Chondrocyte (in vitro differentiated cells): Measurements from ENCODE around the gene C6orf62. TPM values are rescaled to one million over a fixed set of nuclear protein-coding genes. Genes with fewer than 3 reads are reported as not detected.
A peak's percentile ranks its signal among the peaks of the same experiment; 100 is the strongest.

Experiments used
- DNase-seq: peaks from one replicate; pipeline ENCODE4 v3.0.0; 2021; ENCODE audit warnings: mixed read lengths, low spot score
- H3K27ac Mint-ChIP-seq: one replicate; pipeline ENCODE4 v1.8.0; 2021; ENCODE audit warnings: mild to moderate bottlenecking, moderate library complexity, mixed read lengths; ENCODE audit not compliant: unreplicated experiment
- H3K27me3 Mint-ChIP-seq: 2 replicates; pipeline ENCODE4 v1.8.0; 2021; ENCODE audit warnings: low read depth, mixed read lengths
- H3K36me3 Mint-ChIP-seq: 2 replicates; pipeline ENCODE4 v1.8.0; 2021; ENCODE audit warnings: low read depth, mixed read lengths
- H3K4me1 Mint-ChIP-seq: 2 replicates; pipeline ENCODE4 v1.8.0; 2021; ENCODE audit warnings: low read depth, mild to moderate bottlenecking, mixed read lengths
- H3K4me3 Mint-ChIP-seq: one replicate; pipeline ENCODE4 v1.8.0; 2021; ENCODE audit warnings: mild to moderate bottlenecking, moderate library complexity, mixed read lengths; ENCODE audit not compliant: unreplicated experiment
- H3K9me3 Mint-ChIP-seq: 2 replicates; pipeline ENCODE4 v1.8.0; 2021; ENCODE audit warnings: low read depth, mixed read lengths
- total RNA-seq: library from RNA; stranded (reverse); gene quantifications from 3 replicates; pipeline ENCODE4 v1.2.1, GENCODE V29; 2021
- TF ChIP-seq, protein P1 (sequence below): fragments of 200-600 bp; sonication (generic); IDR thresholded peaks from 2 replicates; pipeline ENCODE4 v1.5.0; 2021; ENCODE audit warnings: antibody characterized with exemption, mild to moderate bottlenecking, moderate library complexity

Gene C6orf62
- total RNA-seq, 1 donor from 2014 or later = 91.9 TPM

DNA sequence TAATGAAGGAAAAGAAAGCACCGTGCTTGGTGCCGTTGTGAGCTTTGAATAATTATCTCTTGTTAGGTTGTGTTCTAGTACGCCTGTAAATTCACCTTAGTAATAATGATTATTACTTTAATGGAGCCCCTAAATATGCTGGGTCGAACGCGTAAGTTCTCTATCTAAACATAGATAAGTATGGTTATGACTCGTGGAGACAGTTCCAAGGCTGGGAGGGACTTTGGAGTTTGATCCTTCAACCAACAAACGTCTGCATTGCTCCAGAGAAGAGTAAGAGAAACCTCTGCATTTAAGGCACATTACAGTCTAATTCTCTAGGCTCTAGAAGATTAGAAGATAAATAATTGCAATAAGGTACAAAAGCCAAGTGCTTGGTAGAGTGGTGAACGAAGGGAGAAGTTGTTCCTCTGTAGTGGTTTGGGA lies 51.6 kb downstream of the C6orf62 start:
- Mint-ChIP-seq H3K27ac (peak overlapping the region; percentile 96), H3K36me3 (peaks cover 10% of the 10 kb centered on the region)

DNA sequence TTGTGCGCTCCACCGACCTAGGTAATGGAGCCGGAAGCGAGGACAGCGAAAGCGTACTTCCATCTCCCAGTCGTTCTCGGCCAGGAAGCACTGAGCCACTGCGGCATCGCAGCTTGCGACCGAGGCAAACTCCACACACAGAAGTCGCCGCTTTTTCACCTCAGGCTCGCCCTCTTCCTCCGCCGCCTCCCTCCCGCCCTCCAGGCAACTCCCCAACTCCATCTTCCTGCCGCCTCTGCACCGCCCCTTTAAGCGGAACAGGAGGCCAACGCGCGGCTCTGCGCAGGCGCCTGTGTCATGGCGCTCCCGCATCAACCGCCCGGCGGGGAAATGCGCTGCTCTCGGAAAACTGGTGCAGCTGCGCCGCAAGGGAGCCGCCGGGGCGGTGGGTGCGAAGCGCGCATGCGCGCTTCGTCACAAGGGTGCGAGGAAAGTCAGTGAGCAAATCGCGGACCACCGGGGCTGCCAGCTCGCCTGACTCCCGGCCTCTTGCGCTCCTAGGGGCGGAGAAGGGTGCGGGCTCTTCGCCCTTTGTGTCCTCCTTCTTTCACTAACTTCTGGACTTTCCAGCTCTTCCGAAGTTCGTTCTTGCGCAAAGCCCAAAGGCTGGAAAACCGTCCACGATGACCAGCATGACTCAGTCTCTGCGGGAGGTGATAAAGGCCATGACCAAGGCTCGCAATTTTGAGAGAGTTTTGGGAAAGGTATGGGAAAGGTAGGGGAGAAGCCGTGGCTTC lies 52.1 kb downstream of the C6orf62 start, which contains the start of the genes ACOT13 and TDP2:
Gene ACOT13, plus strand, starts transcription at position 437 of the 737 bp plus-strand sequence. Its CDS starts 187 bp downstream, at position 624.
Gene TDP2, minus strand, starts transcription at position 259 of the 737 bp plus-strand sequence. Its CDS starts 37 bp downstream, at position 222.
- peak within 1 kb of the TSS; percentile 94 for H3K4me3 Mint-ChIP-seq
- TF ChIP-seq, protein P1, sequence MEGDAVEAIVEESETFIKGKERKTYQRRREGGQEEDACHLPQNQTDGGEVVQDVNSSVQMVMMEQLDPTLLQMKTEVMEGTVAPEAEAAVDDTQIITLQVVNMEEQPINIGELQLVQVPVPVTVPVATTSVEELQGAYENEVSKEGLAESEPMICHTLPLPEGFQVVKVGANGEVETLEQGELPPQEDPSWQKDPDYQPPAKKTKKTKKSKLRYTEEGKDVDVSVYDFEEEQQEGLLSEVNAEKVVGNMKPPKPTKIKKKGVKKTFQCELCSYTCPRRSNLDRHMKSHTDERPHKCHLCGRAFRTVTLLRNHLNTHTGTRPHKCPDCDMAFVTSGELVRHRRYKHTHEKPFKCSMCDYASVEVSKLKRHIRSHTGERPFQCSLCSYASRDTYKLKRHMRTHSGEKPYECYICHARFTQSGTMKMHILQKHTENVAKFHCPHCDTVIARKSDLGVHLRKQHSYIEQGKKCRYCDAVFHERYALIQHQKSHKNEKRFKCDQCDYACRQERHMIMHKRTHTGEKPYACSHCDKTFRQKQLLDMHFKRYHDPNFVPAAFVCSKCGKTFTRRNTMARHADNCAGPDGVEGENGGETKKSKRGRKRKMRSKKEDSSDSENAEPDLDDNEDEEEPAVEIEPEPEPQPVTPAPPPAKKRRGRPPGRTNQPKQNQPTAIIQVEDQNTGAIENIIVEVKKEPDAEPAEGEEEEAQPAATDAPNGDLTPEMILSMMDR = peak; percentile 75
- peaks cover 11% of the 10 kb centered on the region for H3K36me3 Mint-ChIP-seq
- H3K27me3 Mint-ChIP-seq = no peaks in the 10 kb centered on the region
- peak within 1 kb of the TSS; percentile 96 for H3K27ac Mint-ChIP-seq
- H3K9me3 Mint-ChIP-seq = peaks cover 10% of the 10 kb centered on the region
- H3K4me1 Mint-ChIP-seq = peaks cover 32% of the 10 kb centered on the region
- DNase-seq = peak; percentile 98

More for the DNA sequence above, 51.6 kb downstream of the C6orf62 start:
- Mint-ChIP-seq H3K27me3 (no peaks in the 10 kb centered on the region), H3K4me3 (peak overlapping the region; percentile 94), H3K9me3 (peaks cover 10% of the 10 kb centered on the region), H3K4me1 (peaks cover 32% of the 10 kb centered on the region)
- TF ChIP-seq, protein P1 = no peak
- DNase-seq = no peak

DNA sequence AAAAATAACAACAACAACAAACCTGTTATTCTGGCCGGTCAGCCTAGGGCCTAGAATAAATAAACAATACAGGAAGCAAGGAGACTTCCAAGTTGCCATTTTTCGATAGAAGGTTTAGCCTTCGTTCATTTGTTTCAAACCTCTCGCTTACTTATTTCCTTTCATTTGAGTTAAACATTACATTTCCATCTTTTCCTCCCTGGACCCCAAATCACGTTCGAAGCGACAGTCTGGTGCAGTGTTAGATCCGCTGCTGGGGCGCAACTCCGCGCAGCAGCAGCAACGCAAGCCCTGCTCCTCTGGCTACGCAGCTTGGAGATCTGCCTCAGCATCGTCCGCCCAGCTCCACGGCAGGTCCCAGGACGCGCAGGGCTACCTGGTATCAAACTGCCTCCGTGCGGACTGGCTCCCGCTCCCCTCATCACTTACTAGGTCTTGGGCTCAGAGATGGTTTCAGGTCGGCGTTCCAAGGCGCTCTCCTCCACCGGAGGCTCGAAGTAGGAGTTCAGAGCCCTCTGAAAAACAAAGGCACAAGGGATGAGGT lies 52.8 kb downstream of the C6orf62 start:
- H3K4me3 Mint-ChIP-seq = peak overlapping the region; percentile 94
- no peak for DNase-seq

DNA sequence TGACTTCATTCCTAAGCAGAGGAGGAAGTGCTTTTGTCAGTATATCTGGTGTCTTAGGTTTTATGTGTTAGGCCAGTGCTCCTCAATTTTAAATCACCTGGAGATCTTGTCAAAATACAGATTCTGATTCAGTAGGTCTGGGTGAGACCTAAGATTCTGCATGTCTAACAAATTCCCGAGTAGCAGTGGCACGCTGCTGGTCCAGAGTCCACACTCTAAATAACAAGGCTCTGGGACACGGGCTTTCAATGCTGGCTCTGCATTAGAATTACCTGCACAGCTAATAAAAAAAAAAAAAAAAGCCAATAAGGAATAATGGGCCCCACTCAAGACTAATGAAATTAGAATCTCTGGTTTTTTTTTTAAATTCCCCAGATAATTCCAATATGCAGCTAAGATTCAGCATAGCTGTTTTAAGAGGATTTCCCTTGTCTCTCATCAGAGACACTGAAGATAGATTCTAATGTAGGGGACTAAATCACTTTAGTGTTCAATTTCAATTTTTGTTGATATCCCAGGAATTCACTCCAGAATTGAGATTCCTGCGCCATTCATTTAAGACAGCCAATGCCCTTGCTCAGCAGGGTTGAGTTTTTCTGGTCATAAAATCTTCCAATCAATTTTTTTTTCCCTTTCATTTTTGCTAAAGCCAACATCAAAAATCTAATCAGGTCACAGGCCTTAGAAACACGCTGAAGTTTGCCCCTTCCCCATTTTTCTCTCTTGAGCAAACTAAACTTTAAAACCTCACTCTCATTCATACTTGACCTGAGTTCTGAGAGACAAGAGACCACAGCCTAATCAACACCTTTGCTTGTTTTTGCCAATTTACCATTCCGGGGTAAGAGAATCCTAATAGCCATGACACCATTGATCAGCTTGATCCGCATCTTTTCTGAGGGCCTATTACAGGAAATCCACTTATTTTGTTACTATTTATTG lies 54.6 kb downstream of the C6orf62 start:
- Mint-ChIP-seq H3K27ac (no peak overlapping the region), H3K4me3 (no peak overlapping the region), H3K36me3 (peaks cover 8% of the 10 kb centered on the region), H3K27me3 (no peaks in the 10 kb centered on the region), H3K4me1 (peaks cover 32% of the 10 kb centered on the region), H3K9me3 (no peaks in the 10 kb centered on the region)
- TF ChIP-seq, protein P1 = no peak
- DNase-seq = no peak

More for the DNA sequence above, 52.8 kb downstream of the C6orf62 start:
- Mint-ChIP-seq H3K36me3 (peaks cover 11% of the 10 kb centered on the region), H3K9me3 (peaks cover 10% of the 10 kb centered on the region), H3K27ac (peak overlapping the region; percentile 96), H3K4me1 (peaks cover 32% of the 10 kb centered on the region), H3K27me3 (no peaks in the 10 kb centered on the region)
- TF ChIP-seq, protein P1 = no peak
